ENCODE data around the gene DNASE2B.

Gene DNASE2B, protein sequence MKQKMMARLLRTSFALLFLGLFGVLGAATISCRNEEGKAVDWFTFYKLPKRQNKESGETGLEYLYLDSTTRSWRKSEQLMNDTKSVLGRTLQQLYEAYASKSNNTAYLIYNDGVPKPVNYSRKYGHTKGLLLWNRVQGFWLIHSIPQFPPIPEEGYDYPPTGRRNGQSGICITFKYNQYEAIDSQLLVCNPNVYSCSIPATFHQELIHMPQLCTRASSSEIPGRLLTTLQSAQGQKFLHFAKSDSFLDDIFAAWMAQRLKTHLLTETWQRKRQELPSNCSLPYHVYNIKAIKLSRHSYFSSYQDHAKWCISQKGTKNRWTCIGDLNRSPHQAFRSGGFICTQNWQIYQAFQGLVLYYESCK

GRCh38 chr1:84398175-84399155 lies at the start of gene DNASE2B:
Gene DNASE2B, plus strand, starts transcription at chr1:84398484. Its CDS starts 81 bp downstream, at chr1:84398565.
- no peak for DNase-seq

DNA sequence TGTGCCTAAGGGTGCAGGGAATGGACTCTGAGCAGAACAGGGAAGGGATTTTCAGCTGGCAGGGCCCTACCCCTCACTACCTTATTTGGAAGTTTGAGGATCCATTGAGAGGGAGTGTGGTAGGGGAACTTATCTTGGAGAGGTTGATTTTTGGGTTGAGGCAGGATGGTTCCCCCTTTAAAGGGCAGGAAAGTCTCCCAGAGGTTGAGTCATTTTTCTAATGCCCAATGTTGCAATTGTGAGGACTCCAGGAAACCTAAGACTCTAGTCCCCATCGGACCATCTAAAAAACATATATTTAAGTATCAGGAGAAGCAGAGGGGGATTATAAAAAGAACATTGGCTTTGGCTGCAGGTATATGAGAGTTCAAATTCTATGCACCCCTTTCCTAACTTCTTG lies 49.5 kb upstream of the DNASE2B start:
- DNase-seq = no peak

DNA sequence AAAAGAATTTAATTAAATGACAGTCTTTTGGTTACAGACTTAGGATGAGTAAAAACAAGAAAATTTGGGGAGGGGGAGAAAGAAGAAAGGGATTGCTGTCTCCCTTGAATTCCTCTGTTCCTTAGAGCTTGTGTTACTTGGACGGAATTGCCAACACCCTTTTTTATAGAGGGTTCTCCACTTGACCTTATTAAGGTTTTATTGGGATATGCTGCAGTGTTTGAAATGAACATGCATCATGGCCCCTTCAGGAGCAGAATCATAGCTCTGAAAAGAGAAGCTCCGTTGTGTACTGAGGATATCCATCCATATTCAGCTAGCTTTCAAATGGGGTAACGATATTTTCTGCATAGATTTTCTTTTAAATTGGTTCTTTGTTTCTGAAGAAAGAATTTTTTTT lies 48.2 kb upstream of the DNASE2B start:
- no peak for DNase-seq

GRCh38 chr1:84350550-84350949 lies 47.7 kb upstream of the DNASE2B start:
- DNase-seq = no peak

DNA sequence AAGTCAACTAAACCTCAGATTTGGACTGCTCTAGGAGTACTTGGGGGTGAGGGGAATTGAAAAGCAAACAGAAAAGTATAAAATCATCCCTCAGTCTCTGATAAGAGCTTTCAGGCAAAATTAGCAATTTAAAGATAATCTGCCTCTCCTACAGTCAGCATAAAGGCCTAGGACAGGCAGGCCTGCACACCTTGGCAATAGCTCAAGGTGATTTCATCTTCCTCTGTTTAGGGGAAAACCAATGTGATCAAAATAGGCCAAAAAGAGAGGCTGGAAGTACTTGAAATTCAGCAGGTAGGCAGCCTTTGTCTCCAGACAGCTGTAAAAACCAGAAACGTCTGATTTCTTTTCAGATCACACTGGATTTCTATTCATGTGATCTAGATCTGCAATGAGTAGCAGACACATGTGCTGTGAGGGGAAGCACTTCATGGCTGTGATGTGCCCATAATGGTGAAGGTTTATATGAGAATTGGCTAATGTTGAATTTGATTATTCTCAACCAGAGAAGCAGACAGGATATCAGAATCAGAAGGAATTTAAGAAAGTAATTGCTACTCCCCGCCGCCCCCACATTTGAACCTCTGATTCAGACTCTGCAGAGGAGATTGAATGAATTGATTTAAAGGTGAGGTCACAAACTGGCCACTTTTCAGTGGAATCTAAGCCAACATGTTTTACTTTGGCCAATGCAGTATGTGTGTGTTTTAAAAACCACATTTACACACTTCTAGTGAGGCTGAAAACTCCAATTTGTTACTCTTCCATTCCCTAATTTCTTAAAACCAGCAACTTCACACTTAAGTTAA lies 45.8 kb upstream of the DNASE2B start:
- no peak for DNase-seq

- no peak for DNase-seq
These were observed 44.6 kb upstream of the DNASE2B start for GRCh38 chr1:84353695-84354094.

- DNase-seq = no peak
These were observed 42.7 kb upstream of the DNASE2B start for GRCh38 chr1:84355556-84355955.

- no peak for DNase-seq
These were observed 41.4 kb upstream of the DNASE2B start for GRCh38 chr1:84356881-84357280.

- DNase-seq = no peak
These were observed 39.6 kb upstream of the DNASE2B start for GRCh38 chr1:84358695-84359094.

DNA sequence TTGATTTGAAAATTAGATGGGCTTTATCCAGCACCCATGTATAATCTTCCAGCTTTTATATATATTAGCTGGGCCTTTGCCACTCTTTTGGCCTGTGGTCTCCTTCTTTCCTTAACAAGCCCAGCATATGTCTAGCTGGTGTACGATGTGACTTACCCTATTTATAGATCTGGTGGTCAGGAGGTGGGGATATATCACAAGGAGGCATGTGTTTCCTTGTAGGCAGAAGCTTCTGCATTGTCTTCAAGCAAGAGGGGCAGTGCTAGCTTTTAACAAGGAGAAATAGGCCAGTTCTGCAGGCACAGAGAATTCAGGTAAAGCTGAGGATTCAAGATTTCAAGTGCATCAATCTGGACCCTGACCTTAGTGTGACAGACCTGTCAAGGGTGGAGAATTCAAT lies 38.0 kb upstream of the DNASE2B start:
- no peak for DNase-seq

DNA sequence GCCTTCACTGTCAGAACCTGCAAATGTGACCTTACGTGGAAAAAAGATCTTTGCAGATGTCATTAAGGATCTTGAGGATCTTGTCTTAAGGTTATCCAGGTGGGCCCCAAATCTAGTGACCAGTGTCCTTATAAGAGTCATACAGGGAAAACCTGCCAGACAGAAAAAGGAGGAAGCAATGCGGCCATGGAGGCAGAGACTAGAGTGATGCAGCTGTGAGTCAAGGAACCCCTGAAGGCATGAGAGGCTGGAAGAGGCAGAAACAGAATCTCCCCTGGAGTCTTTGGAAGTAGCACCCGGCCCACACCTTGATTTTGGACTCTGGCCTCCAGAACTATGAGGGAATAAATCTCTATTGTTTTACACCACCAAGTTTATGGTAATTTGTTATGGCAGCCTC lies 36.5 kb upstream of the DNASE2B start:
- DNase-seq = no peak

- DNase-seq = peak; percentile 29
These were observed 35.3 kb upstream of the DNASE2B start for GRCh38 chr1:84363019-84363418.

DNA sequence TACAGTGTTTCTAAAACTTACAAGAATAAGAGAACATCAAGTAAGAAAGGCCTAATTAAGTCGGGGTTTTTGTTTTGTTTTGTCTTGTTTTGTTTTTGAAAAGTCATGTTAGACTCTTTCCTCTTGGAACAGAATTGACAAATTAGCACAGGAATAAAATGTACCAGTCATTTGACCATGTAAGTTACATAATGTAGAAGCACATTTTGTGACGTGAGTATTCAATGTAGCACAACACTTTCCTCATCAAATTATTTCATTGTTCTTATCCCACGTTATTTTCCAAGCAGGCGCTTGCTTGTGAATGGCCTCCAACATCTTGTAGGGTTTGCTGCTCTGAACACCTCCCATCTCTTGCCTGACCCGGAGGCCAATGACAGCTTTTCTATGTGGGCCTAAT lies 34.7 kb upstream of the DNASE2B start:
- no peak for DNase-seq

DNA sequence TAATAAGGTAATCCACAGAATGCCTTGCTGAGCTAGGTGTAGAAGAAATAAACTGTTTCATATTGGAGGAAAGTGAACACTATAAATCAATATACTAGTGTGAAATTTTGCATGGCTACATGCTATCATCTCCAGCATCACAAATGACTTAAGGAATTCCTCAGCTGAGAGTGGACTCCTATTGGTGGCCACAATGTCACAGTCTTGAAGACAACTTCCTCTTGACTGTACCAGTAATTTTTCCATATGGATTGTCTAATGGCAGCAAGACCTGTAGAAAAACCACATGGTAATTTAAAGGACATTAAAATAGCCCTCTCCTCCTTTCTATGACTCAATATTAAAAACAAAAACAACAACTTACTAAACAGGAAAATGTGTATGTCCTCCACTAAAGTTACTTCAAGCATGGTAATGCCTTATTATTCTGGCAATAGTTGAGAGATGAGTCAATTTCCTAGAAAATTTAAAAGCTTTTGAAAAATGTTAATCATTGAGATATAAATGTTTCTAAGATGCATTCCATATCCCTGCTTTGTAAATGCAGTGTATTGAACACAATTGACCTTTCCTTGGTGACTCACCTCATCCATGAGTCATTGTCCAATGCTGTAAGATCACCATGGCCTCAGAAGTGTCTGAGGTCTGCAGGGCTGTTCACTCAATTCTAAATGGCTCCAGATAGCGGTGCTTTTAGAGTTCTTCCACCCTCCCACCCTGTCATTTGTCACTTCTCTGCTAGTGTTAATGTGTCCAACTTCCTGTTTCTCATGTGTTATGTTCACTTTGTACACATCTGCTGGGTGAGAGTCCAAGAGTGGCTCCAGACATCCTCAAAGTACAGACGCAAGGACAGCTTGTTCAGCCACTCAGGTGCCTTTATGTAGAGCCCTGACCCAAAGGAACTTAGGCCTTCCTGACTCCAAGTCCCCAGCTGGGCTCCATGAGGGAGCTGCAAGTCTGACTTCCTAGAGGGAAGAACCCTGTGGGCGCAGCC lies 32.8 kb upstream of the DNASE2B start:
- DNase-seq = no peak

DNA sequence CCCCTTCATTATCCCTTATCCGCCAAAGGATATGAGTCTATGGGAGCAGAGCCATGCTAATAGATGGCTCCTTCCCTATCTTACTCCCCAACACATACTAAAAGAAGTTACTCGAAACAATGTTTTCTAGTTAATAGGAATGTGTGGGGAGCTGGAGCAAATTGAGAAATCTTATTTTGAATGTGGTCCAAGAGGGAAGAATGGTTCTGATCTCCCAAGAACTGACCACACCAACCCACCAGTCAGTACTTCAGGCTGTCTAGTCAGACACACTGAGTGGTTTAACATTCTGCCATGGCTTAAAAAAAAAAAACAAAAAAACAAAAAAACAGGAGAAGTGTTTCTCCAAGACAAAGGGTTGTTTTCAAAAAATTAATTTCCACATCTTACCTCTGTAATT lies 31.5 kb upstream of the DNASE2B start:
- DNase-seq = no peak

GRCh38 chr1:84367219-84367618 lies 31.1 kb upstream of the DNASE2B start:
- DNase-seq = no peak

DNA sequence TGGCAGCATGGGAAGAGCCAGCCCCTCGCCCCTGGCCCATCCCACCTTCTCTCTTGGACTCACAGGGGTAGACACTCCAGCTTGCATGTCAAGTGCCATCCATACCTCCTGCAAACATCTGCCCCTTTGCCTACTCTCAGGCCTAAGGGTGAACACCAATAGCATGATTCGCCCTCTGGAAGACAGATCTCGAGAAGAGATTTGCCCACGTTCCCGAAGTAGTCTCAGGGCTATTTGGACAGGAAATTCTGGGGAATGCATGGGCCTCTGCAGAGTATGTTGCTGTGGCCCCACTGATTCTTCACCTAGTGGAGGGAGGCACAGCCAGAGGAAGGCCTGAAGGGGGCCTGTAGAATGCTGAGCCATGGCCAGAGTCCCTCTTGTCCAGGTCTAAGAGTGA lies 29.8 kb upstream of the DNASE2B start:
- DNase-seq = no peak

- no peak for DNase-seq
These were observed 28.0 kb upstream of the DNASE2B start for GRCh38 chr1:84370266-84370665.

DNA sequence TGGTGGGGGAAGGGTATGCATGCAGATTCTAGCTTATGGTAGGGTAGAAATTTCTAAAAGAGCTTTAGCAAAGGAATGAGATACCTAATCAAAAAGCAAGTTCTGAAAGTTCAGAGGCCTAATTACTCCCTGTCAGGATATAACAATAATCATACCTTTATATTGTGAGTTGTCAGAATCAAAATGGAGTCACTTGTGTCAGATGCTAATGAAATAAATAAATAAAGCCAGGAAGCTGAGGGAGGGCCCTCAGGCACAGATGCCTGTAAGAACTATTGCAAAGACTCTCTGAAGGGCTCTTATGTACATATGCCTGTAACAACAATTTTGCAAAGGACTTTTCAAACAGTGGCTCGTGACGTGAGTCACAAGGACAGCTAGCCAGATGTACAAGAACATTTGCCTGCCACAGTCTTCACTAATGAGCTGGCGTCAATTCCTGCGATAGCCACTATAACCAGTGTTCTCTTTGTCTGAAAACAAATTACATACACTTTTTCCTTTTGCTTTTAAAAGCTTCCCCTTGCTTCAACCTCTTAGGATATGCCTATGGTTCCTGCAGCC lies 27.4 kb upstream of the DNASE2B start:
- DNase-seq = peak; percentile 62

DNA sequence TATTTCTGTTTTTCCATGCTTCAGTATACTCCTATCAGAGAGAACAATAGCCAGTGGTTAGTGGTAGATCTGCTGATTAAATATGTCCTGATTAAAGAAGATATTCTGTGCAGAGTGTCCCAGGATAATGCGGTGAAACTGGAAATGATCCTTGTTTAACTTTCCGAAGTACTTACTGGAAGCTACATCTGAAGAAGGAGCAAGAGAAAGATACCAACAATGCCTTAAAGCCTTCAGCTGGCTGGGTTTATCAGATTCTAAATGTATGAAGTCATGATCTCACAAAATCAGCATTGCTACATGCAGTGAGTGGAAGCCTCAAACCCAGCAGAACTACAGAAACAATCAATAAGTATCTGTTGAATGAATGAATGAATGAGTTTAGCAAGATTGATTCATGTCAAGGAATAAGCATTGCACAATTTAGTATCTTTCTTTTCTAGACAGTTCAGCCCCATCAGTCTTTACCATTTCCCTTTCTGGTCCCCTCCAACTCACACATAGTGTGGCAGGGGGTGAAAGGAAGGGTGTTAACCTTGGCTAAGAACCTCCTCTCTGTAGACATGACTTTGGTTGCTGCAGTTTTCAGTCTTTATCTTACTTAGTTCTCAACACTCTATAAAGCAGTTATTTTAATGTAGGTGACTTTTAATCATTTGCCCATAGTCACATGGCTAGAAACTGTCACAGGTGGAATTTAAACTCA lies 24.7 kb upstream of the DNASE2B start:
- DNase-seq = no peak
